NCI-H2196 treated with DMSO at 0.1 percent for 48 hours (cell line): ENCODE data around the gene ZBTB33.

Experiments used
- DNase-seq: peaks from one replicate; lab custom pipeline; 2025; ENCODE audit not compliant: unreplicated experiment; lab: John Stamatoyannopoulos, UW

ZBTB33 gene

DNA sequence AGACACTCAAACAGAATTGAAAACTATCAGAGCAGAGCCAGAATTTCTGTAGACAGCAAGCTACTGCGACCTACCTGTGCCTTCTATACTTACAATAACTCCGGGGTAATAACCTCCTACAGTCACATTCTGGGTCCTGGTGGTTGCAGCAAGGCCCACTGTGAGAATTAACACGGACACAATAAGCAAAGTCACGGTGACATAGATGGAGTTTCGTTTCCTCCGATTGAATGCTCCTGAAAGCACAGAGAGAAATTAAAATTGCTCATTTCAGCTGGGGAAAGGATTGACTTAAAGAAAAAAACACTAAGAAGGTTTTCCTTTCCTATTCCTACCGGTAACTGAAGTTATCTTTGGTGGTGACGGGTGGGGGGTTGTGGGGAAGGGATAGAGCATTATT lies 53.6 kb downstream of the ZBTB33 start:
- DNase-seq = no peak

DNA sequence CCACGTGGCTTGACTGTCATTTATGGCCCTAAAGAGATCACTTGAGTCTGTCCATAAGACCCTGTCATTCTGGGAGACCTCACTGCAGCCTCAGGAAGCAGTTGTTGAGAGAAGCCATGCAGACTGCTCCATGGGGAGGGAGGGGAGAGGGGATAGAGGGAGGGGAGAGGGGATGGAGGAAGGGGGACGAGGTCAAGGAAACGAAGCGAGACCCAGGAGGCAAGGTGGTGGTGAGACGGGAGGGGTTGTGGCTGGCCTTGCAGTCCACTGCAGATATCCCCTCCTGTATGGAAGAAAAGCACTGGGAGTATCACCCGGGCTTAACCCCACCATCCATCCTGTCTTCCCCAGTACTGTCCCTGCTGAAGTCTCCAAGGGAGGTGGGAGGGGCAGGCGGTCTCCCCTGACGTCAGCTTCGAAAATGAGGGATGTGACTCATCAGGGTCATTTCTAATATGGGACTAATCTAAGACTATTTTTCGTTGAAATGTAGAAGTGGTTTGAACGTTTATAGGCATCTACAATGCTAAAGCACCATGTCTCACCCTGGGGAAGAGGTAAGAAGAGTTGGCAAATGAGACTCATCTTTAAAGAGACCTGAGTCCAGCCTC lies 55.0 kb downstream of the ZBTB33 start:
- DNase-seq = no peak

- DNase-seq = no peak
Observed at GRCh38 chrX:120306630-120307029, 56.0 kb downstream of the ZBTB33 start.
